Measurements from ENCODE around the gene NT5C1A.

NT5C1A gene

DNA sequence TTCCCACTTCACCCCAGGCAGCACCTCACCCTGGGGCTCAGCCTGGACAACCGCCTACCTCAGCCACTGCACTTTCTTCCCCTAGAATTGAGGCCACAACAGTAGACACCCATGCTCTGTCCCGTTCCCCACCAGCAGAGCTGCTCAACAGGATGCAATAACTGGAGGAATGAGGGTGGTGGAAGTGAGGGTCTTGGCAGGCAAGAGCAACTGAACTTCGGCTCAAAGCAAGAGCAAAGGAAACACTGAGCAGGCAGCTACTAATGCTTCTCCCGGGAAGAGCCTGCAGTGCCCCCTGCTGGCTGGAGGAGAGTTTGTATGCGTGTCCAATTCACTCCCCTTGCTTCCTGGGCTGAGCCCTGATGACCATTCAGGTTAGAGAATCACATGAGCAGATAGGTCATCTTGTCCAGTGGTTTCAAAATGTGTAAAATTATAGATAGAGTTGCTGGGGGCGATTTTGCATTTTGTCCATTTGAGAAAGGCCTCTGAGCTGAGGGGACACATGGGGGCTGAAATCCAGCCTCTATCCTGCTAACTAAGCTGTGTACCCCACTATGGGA, 13.9 kb downstream of the NT5C1A start:
- peak; percentile 71 for DNase-seq

- DNase-seq = no peak
Observed at GRCh38 chr1:39657402-39657801, 14.5 kb downstream of the NT5C1A start.

DNA sequence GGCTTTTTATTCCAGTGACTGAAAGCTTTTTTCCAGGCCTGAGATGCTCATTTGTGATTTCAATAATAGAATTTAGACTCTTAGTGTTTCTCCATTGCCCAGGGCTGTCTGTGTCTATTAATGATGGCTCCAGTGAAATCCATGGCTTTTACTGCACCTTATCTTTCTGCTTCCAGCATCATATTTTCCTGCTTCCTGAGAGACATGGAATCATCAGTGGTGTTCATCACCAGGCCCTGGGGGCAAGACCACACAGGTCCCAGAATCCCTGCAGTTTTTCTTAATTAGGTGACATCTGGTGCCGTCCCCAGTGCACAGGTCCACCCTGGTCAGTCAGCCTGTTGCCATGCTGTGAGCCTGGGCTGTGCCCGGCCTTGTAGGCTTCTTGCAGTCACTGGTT, 15.5 kb downstream of the NT5C1A start:
- peak; percentile 20 for DNase-seq

- no peak for DNase-seq
Observed at GRCh38 chr1:39655578-39656268, 16.2 kb downstream of the NT5C1A start.

DNA sequence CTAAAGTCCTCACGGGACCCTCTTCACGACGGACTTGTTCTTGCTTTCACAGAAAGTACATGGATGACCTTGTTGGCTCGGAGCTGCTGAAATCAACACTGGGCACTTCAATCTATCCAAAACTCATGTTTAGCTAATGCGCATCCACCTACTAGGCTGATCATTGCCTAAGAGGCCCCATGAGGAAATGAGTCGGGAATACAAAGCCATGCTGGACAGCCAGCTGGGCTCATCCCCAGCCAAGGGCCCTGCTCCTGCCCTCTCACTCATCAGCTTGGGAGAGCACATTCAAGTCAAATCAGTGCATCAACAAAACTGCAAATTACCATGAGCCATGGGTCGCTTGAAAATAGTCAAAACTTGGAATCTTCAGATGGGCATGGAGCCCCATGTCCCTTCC, 17.6 kb downstream of the NT5C1A start:
- DNase-seq = no peak

- DNase-seq = peak; percentile 60
Observed at GRCh38 chr1:39653546-39654031, 18.3 kb downstream of the NT5C1A start.

DNA sequence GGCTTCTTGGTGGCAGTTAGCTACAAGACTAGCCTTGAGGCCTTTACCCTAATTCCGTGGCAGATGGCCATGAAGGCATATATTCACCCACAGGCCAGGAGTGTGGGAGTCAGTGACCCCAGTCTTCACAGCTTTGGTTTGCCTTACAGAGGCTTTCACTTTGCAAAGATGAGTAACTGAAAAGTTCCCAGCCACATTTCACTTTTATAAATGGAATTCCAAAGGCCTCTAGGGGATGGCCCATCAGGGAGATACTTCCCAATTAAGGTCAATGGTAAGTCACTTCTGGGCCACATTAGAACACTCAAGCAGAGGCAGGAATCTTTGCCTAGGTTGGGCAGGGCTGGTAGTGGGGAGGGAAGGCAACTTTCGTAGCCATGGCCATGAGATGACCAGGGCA, 19.4 kb downstream of the NT5C1A start:
- no peak for DNase-seq

GRCh38 chr1:39652105-39652504, 19.8 kb downstream of the NT5C1A start:
- DNase-seq = no peak

GRCh38 chr1:39650431-39650830, 21.5 kb downstream of the NT5C1A start:
- DNase-seq = no peak

GRCh38 chr1:39649636-39650185, 22.2 kb downstream of the NT5C1A start:
- no peak for DNase-seq

- no peak for DNase-seq
Observed at GRCh38 chr1:39648496-39648895, 23.4 kb downstream of the NT5C1A start.

- no peak for DNase-seq
Observed at GRCh38 chr1:39647247-39647646, 24.7 kb downstream of the NT5C1A start.

DNA sequence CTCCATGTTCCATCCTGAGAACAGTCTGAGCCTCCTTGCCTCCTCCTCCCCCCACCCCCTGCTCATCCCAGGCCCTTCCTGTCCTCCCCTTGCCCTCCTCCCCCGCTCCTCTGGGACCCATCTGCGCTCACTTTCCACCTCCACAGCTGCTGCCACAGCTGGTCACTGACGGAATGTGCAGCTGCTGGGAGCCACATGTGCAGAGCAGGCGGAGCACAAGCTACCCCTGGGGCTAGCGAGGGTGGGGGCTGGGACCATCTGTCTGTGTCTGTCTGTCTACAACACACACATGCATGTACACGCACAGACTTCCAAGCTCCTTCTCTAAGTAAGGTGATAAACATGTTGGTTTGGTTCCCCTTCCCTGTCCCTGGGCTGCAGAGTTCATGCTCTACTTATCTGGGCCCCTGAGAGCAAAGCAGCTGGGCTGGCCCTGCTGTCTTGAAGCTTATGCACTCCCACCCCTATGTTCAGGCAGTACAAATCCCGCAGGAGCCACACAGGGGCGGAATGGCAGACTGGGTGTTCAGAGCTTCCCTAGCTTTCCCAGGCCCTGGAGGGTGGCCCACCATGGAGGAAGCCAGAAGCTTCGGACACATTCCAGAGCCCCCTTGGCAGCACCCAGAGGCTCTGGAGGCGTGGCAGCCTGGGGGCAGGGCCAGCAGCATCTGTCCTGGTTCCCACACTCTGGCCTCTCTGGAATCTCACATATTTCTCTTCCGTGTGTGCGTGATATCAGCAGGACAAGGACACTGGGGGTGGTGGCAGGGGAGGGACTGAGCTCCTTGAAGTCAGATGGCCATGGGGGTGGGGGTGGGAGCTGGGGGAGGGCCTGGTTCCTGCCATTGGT, 25.4 kb downstream of the NT5C1A start:
- DNase-seq = peak; percentile 22

- DNase-seq = no peak
Observed at GRCh38 chr1:39645411-39646043, 26.4 kb downstream of the NT5C1A start.

- no peak for DNase-seq
Observed at GRCh38 chr1:39643705-39644104, 28.2 kb downstream of the NT5C1A start.

DNA sequence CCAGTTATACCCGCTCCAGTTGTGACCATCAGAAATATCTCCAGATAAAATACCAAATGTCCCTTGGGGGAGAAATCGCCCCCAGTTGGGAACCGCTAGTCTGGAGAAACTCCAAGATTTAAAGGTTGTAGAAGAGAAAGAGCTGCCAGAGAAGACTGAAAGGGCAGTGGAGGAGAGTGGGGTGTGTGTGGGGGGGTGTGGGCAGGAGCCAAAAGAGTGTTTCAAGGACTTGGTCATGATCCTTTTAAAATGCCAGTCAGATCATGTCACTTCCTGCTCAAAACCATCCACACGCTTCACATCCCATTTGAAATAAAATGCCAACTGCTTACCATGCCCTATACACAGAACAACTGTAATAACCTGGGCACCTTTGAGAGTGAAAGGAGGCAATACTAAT, 29.1 kb downstream of the NT5C1A start:
- no peak for DNase-seq

- DNase-seq = no peak
Observed at GRCh38 chr1:39640861-39641260, 31.0 kb downstream of the NT5C1A start.

- peak; percentile 62 for DNase-seq
Observed at GRCh38 chr1:39639305-39640130, 32.4 kb downstream of the NT5C1A start, which contains the start of gene HEYL. Gene HEYL, minus strand, starts transcription at chr1:39639643. Its CDS starts 18 bp downstream, at chr1:39639625.

DNA sequence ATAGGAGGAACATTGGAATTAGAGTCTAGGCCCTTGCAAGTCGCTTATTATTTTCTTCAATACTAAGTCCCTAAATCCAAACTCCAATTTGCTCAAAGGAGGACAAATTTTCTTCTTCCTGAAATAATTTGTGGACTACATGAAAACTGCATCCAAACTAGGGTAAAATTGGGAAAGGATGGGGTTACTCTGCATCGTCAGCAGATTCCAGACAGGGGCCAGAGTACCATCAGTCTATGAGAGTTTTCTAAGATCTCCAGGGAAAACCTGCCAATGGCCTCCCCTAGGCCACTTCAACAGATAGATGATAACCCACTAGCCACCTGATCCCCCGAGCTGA, 33.0 kb downstream of the NT5C1A start:
- DNase-seq = no peak

DNA sequence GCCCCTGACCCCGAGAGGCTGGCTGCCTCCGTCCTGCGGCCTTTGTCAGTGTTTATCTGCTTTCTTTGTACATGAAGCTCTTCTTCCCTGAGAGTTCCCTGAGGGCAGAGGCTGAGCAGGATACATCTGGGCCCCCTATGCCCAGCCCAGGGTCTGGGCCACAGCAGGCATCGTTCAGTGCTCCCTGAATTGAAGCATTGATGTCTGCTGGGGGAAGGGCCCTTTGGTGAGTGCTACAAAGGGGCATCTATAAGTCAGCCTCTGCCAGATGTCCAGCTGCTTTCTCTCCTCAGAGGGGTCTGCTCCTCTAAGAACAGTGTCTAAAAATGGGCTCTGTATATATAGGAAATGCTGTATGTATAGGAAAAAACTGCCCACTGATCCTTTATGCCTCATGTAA, 34.5 kb downstream of the NT5C1A start:
- no peak for DNase-seq

DNA sequence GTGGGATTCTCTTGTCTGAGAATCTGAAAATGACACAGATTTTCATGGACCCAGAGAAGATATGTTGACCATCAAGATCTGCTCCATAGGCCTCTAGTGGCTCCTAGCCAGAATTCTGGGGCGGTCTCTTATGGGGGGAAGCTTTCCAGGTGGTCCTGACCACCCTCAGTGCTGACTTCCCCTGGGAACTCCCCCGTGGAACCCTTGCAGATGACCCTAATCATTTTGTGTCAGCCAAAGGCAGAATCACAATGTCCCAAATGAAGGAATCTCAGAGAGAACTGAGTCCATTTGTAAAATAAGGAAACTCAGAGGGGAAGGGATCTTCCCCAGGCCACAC, 36.1 kb downstream of the NT5C1A start:
- DNase-seq = no peak

DNA sequence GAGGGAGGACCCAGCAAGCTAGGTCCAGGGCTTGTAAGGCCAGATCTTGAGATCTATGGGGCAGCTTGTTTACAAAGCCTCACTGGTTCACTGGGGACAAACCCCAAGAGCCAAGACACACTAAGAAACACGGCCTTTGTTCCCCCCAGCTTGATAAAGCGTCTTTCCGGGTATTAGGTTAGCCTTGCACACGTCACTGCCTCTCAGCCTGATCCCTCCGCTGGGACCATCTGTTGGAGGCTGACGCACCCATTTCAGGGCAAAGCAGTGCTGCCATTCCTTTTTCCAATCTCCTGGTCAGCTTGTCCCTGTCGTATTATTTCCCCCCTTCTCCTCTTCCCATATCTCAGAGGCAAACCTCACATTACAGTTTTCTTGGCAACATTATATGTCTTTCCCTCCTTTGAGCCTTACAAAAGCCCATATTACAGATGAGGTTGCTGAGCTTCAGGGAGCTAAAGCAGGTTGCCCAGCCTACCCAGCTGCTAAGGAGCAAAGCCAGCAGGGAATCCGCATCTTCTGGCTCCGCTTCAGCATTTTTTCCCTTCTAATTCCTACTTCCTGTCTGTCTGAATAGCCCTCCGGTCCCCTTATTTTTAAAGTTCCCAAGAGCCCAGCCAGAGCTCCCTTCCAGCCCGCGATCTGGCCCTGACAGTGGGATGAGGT, 36.6 kb downstream of the NT5C1A start:
- DNase-seq = no peak
